ENCODE results near the gene MLEC.

MLEC gene

DNA sequence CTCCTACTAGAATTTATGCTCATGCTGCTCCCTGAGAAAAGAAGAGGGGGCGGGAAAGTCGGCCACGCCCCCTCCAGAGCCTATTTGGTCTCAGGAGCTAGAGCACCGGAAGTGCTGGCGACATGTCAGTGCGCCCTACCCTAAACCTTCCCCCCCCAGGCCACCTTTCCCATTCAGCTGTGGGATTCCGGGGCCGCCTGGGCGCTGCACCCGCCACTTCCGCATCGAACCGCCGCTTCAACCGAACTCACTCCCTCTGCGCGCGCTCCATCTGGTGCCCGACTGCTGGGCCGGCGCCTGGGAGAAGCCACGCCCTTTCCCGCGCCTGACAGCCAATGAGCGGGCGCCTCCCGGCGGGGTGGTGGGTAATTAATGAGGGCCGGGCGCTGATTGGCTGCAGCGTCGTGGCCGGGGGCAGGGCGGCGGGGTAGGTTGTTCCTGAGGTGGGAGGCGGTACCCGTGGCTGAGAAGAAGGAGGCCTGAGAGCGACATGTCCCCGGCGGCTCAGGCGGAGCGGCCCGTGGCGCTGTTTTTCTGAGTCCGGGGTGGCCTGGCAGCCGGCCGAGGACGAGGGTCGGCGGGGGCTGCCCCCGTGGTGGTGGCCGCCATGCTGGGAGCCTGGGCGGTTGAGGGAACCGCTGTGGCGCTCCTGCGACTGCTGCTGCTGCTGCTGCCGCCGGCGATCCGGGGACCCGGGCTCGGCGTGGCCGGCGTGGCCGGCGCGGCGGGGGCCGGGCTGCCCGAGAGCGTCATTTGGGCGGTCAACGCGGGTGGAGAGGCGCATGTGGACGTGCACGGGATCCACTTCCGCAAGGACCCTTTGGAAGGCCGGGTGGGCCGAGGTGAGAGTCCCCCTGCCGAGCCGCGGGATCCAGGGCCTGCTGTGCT lies at the start of gene MLEC:
MLEC (plus strand) TSS at position 460 of the 888 bp plus-strand sequence; CDS start at position 608, 148 bp downstream.
- peak; percentile 97 to 99 for DNase-seq (ENCODE audit: low read depth in 2 of 2)

GRCh38 chr12:120639771-120640721 lies 46.9 kb upstream of the MLEC start, which contains the start of gene CABP1:
Gene CABP1 (plus strand): TSS chr12:120640626. CDS start chr12:120640686, 60 bp downstream.
- DNase-seq (ENCODE audit: low read depth in 2 of 2): peak; percentile 63 to 65

DNA sequence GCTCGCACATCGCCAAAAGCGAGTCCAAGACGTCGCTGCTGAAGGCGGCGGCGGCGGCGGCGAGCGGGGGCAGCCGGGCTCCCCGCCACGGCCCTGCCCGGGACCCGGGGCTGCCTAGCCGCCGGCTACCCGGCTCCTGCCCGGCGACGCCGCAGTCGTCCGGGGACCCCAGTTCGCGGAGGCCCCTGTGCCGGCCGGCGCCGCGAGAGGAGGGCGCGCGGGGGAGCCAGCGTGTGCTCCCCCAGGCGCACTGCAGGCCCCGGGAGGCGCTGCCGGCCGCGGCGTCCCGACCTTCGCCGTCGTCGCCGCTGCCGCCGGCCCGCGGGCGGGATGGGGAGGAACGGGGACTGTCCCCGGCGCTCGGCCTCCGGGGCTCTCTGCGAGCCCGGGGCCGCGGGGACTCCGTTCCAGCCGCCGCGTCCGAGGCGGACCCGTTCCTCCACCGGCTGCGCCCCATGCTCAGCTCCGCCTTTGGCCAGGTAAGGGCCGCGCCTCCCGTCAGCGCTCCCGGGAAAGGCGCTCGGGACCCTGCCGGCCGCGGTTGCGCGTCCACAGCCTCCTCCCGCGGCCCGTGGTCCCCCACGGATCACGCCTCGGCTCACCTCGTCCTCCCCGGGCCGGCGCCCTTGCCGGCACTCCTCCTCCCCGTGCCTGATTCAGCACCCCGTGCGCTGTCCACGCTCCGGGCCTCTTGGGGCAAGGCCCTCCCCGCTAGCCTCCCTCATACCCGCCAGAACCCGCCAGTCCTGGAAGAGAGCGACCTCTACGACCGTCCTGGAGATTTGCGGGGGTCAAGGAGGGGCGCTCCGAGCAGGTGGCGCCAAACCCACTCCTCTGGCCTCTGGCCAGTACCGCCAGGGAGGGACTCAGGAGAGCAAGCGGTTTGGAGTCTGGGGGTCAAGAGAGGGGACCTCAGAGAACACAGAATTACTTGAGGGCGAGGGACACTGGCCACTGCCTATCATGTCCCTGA lies 45.8 kb upstream of the MLEC start:
- DNase-seq (ENCODE audit: low read depth in 2 of 2): peak in 1 of 2 donors; percentile 25

GRCh38 chr12:120642121-120642520 lies 44.8 kb upstream of the MLEC start:
- DNase-seq (ENCODE audit: low read depth in 2 of 2): no peak

DNA sequence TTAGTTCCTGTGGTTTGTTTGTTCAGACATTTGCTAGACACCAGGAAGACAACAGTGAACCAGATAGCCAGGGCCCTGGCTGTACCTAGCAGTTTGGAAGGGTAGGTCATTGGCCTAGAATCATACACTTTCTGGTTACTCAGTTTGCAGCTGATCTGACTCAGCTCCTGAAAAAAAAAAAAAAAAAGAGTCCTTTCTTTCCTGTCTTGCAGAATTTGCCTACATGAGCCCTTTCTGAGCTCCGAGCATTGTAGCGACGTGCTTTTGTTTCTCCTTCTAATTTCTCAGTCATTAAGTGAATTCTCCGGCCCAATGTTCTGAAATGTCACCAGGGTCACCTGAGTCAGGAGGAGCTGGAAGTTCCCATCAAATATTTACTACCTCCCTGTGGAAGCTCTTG lies 44.1 kb upstream of the MLEC start:
- no peak for DNase-seq (ENCODE audit: low read depth in 2 of 2)

- no peak for DNase-seq (ENCODE audit: low read depth in 2 of 2)
Observed at GRCh38 chr12:120643574-120643973, 43.4 kb upstream of the MLEC start.

- DNase-seq (ENCODE audit: low read depth in 2 of 2): no peak
Observed at GRCh38 chr12:120646044-120646443, 40.9 kb upstream of the MLEC start.

DNA sequence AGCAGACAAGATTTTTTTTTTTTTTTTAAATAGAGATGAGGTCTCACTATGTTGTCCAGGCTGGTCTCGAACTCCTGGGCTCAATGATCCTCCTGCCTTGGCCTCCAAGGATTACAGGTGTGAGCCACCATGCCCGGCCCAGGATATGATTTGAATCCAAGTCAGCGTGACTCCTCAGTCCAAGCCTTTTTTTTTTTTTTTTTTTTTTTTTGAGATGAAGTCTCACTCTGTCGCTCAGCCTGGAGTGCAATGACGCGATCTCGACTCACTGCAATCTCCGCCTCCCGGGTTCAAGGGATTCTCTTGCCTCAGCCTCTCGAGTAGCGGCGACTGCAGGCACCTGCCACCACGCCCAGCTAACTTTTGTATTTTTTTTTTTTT lies 39.6 kb upstream of the MLEC start:
- no peak for DNase-seq (ENCODE audit: low read depth in 2 of 2)

DNA sequence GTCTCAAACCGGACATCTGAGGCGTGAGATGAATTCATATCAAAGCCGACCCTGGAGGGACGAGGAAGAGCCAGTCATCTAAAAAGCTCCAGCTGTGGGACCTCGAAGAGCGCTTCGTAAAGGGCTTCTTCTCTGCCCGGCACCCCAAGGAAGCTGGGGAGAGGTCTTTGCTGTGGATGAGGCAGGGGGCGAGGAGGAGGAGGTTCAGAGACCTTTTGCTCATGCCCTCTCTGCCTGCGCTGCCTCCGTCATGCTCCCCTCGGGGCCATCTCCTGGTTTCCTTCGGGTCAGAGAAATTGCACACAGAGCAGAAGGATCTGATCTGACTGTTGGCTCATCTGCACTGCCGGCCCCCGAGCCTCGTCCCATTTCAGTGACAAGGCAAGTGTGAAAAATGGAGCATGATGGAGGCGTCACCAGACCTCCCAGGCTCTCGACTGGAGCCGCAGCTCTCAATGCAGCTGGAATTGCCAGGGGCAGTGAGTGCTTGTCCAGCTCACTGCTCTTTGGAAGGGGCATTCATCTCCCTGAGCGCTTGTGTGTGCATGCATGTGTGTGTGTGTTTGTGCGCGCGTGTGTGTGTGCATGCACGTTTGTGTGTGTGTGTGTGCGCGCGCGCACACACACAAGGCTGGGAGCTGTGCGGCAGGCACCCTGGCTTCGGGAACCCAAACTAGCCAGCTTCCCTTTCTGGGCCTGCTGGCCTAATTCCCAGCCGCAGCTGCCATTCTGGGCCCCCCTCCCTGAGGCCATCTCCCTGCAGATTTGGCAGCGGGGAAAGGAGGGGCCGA lies 37.3 kb upstream of the MLEC start:
- DNase-seq (ENCODE audit: low read depth in 2 of 2): no peak

GRCh38 chr12:120650233-120650690 lies 36.7 kb upstream of the MLEC start:
- no peak for DNase-seq (ENCODE audit: low read depth in 2 of 2)

- no peak for DNase-seq (ENCODE audit: low read depth in 2 of 2)
Observed at GRCh38 chr12:120651821-120652220, 35.1 kb upstream of the MLEC start.

DNA sequence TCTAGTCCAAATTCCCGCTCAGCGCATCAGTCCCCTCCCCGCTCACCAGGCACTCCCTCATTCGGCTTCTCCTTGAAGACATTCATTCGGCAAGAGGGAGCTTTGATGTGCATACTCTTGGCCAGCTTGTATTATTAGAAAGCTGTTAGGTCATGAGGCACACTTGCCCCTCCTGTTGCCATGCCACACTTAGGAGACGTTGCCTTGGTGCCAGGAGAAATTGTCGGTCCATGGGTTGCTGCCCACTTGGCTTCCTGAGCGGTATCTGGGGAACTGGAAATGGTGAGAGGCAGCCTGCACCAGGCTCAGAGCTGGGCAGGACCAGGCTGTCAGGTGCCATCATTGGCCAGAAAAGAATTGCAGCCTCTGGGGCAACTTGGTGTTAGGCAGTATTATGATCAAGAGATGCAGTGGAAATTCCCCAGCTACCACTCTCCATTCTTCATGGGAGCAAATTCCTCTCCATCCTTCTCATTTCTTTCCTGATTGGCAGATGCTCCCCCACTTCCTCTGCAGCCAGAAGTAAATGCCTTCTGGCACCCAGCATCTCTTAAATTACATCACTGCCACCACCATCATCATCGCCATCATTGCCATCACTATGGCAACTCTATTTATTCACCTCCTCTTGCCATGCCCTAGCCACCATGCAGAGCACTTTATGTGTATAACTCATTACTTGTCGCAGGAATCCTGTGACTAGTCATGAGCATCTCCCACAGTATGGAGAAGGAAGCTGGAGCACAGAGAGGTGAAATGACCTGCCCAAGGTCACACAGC lies 34.1 kb upstream of the MLEC start:
- no peak for DNase-seq (ENCODE audit: low read depth in 2 of 2)

GRCh38 chr12:120653611-120654010 lies 33.3 kb upstream of the MLEC start:
- DNase-seq (ENCODE audit: low read depth in 2 of 2): no peak

GRCh38 chr12:120654656-120655055 lies 32.3 kb upstream of the MLEC start:
- no peak for DNase-seq (ENCODE audit: low read depth in 2 of 2)

GRCh38 chr12:120656008-120656407 lies 30.9 kb upstream of the MLEC start:
- no peak for DNase-seq (ENCODE audit: low read depth in 2 of 2)

GRCh38 chr12:120658286-120659150 lies 28.4 kb upstream of the MLEC start:
- no peak for DNase-seq (ENCODE audit: low read depth in 2 of 2)

- DNase-seq (ENCODE audit: low read depth in 2 of 2): no peak
Observed at GRCh38 chr12:120659151-120659525, 27.8 kb upstream of the MLEC start.

- no peak for DNase-seq (ENCODE audit: low read depth in 2 of 2)
Observed at GRCh38 chr12:120661432-120661831, 25.5 kb upstream of the MLEC start.

DNA sequence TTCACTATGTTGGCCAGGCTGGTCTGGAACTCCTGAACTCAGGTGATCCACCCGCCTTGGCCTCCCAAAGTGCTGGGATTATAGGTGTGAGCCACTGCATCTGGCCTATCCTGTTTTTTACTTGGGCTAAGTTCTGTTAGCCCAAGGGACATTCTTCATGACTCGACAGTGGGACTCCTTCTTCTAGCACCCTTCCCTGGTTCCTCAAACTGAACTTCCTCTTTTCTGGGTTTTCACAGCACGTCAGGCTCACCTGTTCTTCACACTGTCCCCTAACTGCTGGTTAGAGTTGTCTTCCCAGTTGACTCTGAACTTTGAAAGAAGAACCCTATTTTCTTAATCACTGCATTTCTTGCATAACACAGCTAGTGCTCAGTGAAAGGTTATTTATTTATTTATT lies 24.1 kb upstream of the MLEC start:
- no peak for DNase-seq (ENCODE audit: low read depth in 2 of 2)

Data from activated CD4-positive, alpha-beta T cell treated with anti-CD3 and anti-CD28 coated beads for 24 hours (primary cell).